Natural killer cell (primary cell): ENCODE results near the gene HOXD4. TPM values are rescaled to one million over a fixed set of nuclear protein-coding genes. Genes with fewer than 3 reads are reported as not detected.

Experiments
- ATAC-seq, 3 donors: fragments of 150-1000 bp in 2 of 3; fragments of 200-7000 bp in 1 of 3; cut with Tn5 transposase; 1 replicate in 1 of 3; 2 replicates in 2 of 3; pipeline ENCODE4 v1.10.0; 2021; ENCODE audit warnings: mild to moderate bottlenecking in 2 of 3, moderate library complexity in 2 of 3
- DNase-seq, 2 donors: peaks; one replicate each; pipeline versions ENCODE4 v3.0.0 to v3.0.0-alpha.2; 2013 to 2021; ENCODE audit warnings: mixed read lengths in 1 of 2
- H3K27ac ChIP-seq: one replicate; pipeline ENCODE4 v1.5.1; 2013; ENCODE audit warnings: mild to moderate bottlenecking, low read length
- H3K27me3 ChIP-seq: one replicate; pipeline ENCODE4 v1.6.1; 2013; ENCODE audit warnings: low read length; ENCODE audit not compliant: control insufficient read depth, insufficient read depth
- H3K36me3 ChIP-seq: one replicate; pipeline ENCODE4 v1.6.1; 2013; ENCODE audit warnings: low read length; ENCODE audit not compliant: control insufficient read depth, insufficient read depth
- H3K4me1 ChIP-seq: one replicate; pipeline ENCODE4 v1.6.1; 2013; ENCODE audit warnings: low read length; ENCODE audit not compliant: control insufficient read depth, insufficient read depth
- H3K4me3 ChIP-seq: one replicate; pipeline ENCODE4 v1.5.1; 2013; ENCODE audit warnings: low read length
- H3K9me3 ChIP-seq: one replicate; pipeline ENCODE4 v1.6.1; 2013; ENCODE audit warnings: low read length; ENCODE audit not compliant: control insufficient read depth, insufficient read depth
- H3K27ac Mint-ChIP-seq, 2 donors: one replicate each; pipeline ENCODE4 v1.8.0; 2022; ENCODE audit warnings: mild to moderate bottlenecking in 2 of 2, mixed read lengths in 2 of 2, moderate library complexity in 1 of 2
- H3K27me3 Mint-ChIP-seq, 2 donors: one replicate each; pipeline ENCODE4 v1.8.0; 2022; ENCODE audit warnings: low read depth in 2 of 2, mixed read lengths in 2 of 2
- H3K36me3 Mint-ChIP-seq: one replicate; pipeline ENCODE4 v1.8.0; 2022; ENCODE audit warnings: mixed read lengths
- H3K4me1 Mint-ChIP-seq, 2 donors: one replicate each; pipeline ENCODE4 v1.8.0; 2022; ENCODE audit warnings: mixed read lengths in 2 of 2
- H3K4me3 Mint-ChIP-seq: one replicate; pipeline ENCODE4 v1.8.0; 2022; ENCODE audit warnings: mild to moderate bottlenecking, moderate library complexity, mixed read lengths
- H3K9me3 Mint-ChIP-seq, 2 donors: one replicate each; pipeline ENCODE4 v1.8.0; 2022; ENCODE audit warnings: mixed read lengths in 2 of 2
- WGBS: methylation state at CpG from one replicate; pipeline ENCODE4 v1.1.7; 2013; ENCODE audit warnings: missing lambda C conversion rate; ENCODE audit not compliant: insufficient coverage; 5-methylcytosine and 5-hydroxymethylcytosine counted together
- intact Hi-C: fragments of 100-400 bp; cut with micrococcal nuclease; formaldehyde crosslinking; loops from one replicate; pipeline ENCODE4 v1.14.2; 2022
- total RNA-seq, 4 donors: library from RNA; stranded (reverse); fragments of 120-200 nt in 1 of 4; gene quantifications; one replicate each; pipeline versions ENCODE4 v1.2.3 to v1.2.4, GENCODE V29; 2013 to 2022
- TF ChIP-seq, protein P1 (sequence below): fragments of 200-600 bp; IDR thresholded peaks from one replicate; pipeline ENCODE4 v1.8.0; 2022; ENCODE audit warnings: antibody characterized with exemption

The HOXD4 gene
- total RNA-seq, 3 donors from 2014 or later (not counting 1 experiment from before 2014, with no cell fraction given), result not detected

DNA sequence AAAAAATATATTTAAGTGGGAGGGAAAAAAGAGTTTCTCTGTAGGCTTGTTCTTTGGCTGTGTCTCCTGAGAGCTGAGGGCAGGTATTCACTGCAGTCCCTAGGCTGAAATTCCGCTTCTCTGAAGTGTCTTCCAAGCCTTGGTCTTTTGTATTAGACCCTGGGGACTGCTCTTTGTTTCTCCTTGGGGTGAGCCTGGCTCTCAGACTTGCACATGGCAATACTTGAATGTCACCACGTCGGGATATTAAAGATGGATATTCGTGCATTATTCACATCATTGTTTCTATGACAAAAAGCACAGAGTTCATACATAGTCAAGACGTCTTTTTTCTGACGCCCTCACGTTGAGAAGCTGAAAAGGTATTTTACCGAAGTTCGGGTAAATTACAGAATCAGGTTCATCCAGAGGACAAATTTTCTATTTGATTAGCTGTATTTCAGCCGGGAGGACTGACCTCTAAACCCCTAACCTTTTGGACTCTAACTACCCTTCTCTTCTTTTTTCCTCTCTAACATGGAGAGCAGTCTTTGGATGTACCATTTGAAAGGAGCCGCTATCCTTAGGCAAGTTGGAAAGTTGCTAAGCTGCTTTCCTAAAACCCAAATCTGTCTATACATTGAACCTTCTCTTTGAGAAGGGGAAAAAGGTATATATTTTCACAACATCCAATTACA lies 3.4 kb downstream of the HOXD4 start:
- Histone ChIP-seq H3K27ac (no peak overlapping the region), H3K4me3 (no peak overlapping the region), H3K4me1 (peaks cover 4% of the 10 kb centered on the region), H3K27me3 (peaks cover 60% of the 10 kb centered on the region), H3K9me3 (no peaks in the 10 kb centered on the region), H3K36me3 (no peaks in the 10 kb centered on the region)
- H3K27me3 Mint-ChIP-seq, result peaks cover 55 to 66% of the 10 kb centered on the region in 2 donors
- H3K4me1 Mint-ChIP-seq, result peaks cover 0 to 11% of the 10 kb centered on the region in 2 donors
- 38% methylated on average over 10 of the region's 11 CpGs for WGBS
- TF ChIP-seq, protein P1, sequence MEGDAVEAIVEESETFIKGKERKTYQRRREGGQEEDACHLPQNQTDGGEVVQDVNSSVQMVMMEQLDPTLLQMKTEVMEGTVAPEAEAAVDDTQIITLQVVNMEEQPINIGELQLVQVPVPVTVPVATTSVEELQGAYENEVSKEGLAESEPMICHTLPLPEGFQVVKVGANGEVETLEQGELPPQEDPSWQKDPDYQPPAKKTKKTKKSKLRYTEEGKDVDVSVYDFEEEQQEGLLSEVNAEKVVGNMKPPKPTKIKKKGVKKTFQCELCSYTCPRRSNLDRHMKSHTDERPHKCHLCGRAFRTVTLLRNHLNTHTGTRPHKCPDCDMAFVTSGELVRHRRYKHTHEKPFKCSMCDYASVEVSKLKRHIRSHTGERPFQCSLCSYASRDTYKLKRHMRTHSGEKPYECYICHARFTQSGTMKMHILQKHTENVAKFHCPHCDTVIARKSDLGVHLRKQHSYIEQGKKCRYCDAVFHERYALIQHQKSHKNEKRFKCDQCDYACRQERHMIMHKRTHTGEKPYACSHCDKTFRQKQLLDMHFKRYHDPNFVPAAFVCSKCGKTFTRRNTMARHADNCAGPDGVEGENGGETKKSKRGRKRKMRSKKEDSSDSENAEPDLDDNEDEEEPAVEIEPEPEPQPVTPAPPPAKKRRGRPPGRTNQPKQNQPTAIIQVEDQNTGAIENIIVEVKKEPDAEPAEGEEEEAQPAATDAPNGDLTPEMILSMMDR, result no peak
- ATAC-seq, result no peak
- intact Hi-C loops, result no loop called here
- no peaks in the 10 kb centered on the region for H3K36me3 Mint-ChIP-seq
- H3K4me3 Mint-ChIP-seq, result no peak overlapping the region
- H3K9me3 Mint-ChIP-seq, result no peaks in the 10 kb centered on the region
- no peak overlapping the region for H3K27ac Mint-ChIP-seq
- no peak for DNase-seq

DNA sequence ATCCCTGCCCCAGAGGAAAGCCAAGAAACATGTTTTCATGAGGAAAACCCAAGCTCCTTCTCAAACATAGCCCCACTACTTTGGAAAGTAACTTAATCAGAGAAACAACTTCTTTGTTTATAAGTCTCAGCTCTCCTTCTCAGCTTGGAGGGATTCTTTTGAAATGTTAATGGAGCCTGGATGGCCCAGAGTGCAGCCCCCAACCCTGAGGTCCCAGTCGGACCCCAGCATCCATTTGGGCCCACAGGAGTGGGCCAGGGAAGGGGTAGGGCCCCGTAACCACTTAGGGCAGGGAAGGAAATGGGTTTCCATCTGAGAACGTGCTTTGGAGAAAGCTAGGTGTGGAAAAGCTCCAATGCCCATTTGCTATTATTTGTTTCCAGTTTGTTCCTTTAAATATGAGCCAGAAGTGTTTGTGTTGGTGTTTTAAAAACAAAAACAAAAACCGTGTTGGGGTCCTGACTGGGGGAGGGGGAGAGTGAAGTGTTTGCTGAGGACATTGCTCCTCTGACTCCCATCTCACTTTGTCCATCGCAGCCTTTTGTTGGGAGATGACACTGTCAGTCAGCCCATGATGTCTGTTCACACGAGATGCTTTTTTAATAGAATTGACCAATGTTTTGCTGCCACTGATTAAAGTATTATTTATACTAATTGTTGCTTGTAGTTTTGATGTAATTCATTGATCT lies 4.2 kb downstream of the HOXD4 start:
- no peak for DNase-seq
- Histone ChIP-seq H3K36me3 (no peaks in the 10 kb centered on the region), H3K4me1 (peaks cover 4% of the 10 kb centered on the region), H3K9me3 (no peaks in the 10 kb centered on the region), H3K27ac (no peak overlapping the region), H3K27me3 (peaks cover 60% of the 10 kb centered on the region), H3K4me3 (no peak overlapping the region)
- intact Hi-C loops, result no loop called here
- H3K36me3 Mint-ChIP-seq, result no peaks in the 10 kb centered on the region
- no peak overlapping the region for H3K27ac Mint-ChIP-seq
- peaks cover 47 to 58% of the 10 kb centered on the region in 2 donors for H3K27me3 Mint-ChIP-seq
- WGBS, result 18% methylated on average over 6 of the region's 6 CpGs
- TF ChIP-seq, protein P1, result no peak
- no peak for ATAC-seq
- H3K9me3 Mint-ChIP-seq, result no peaks in the 10 kb centered on the region
- peaks cover 0 to 7% of the 10 kb centered on the region in 2 donors for H3K4me1 Mint-ChIP-seq
- H3K4me3 Mint-ChIP-seq, result no peak overlapping the region

GRCh38 chr2:176156301-176156806 lies 5.0 kb downstream of the HOXD4 start:
- Mint-ChIP-seq H3K27ac (no peak overlapping the region), H3K36me3 (no peaks in the 10 kb centered on the region), H3K9me3 (no peaks in the 10 kb centered on the region), H3K4me1 (peaks cover 0 to 5% of the 10 kb centered on the region in 2 donors), H3K27me3 (peaks cover 50 to 56% of the 10 kb centered on the region in 2 donors), H3K4me3 (no peak overlapping the region)
- H3K27ac ChIP-seq, result no peak overlapping the region
- H3K36me3 ChIP-seq, result no peaks in the 10 kb centered on the region
- DNase-seq (no peak), ATAC-seq (no peak)
- TF ChIP-seq, protein P1, result no peak
- no peak overlapping the region for H3K4me3 ChIP-seq
- WGBS, result 37% methylated on average over 8 of the region's 8 CpGs
- H3K27me3 ChIP-seq, result peaks cover 58% of the 10 kb centered on the region
- H3K4me1 ChIP-seq, result peaks cover 4% of the 10 kb centered on the region
- intact Hi-C loops, result no loop called here
- H3K9me3 ChIP-seq, result no peaks in the 10 kb centered on the region
